ENCODE measurements around the gene PRR11.

DNA sequence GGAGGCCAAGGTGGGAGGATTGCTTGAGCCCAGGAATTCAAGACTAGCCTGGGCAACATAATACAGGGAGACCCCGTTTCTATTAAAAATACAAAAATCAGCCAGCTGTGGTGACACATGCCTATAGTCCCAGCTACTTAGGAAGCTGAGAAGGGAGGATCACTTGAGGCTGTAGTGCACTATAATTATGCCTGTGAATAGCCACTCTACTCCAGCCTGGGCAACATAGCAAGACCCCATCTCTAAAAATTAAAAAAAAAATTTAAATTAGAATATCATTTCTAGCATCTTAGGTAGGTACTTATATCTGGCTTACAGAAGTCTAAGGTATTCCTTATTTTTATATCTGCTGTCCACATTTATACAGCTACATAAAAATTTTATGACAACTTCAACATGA lies 46.8 kb downstream of the PRR11 start:
- TF ChIP-seq, protein P1, sequence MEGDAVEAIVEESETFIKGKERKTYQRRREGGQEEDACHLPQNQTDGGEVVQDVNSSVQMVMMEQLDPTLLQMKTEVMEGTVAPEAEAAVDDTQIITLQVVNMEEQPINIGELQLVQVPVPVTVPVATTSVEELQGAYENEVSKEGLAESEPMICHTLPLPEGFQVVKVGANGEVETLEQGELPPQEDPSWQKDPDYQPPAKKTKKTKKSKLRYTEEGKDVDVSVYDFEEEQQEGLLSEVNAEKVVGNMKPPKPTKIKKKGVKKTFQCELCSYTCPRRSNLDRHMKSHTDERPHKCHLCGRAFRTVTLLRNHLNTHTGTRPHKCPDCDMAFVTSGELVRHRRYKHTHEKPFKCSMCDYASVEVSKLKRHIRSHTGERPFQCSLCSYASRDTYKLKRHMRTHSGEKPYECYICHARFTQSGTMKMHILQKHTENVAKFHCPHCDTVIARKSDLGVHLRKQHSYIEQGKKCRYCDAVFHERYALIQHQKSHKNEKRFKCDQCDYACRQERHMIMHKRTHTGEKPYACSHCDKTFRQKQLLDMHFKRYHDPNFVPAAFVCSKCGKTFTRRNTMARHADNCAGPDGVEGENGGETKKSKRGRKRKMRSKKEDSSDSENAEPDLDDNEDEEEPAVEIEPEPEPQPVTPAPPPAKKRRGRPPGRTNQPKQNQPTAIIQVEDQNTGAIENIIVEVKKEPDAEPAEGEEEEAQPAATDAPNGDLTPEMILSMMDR (conservative IDR thresholded peaks at IDR 0.05; ENCODE audit: low read length) = no peak
- TF ChIP-seq EZH2phosphoT487 (IDR thresholded peaks at IDR 0.05; ENCODE audit: borderline replicate concordance) = no peak

All from Loucy (cell line).